Vagina (tissue), 2 donors: ENCODE measurements around the gene TDP2. TPM values are rescaled to one million over a fixed set of nuclear protein-coding genes. Genes with fewer than 3 reads are reported as not detected.

Experiments used
- DNase-seq, 2 donors: peaks; one replicate each; pipeline ENCODE4 v3.0.0-alpha.2; 2017; ENCODE audit errors: extremely low spot score in 2 of 2
- H3K27ac ChIP-seq: fragments of 200-600 bp; sonication (generic); one replicate; pipeline ENCODE4 v1.5.1; 2019
- H3K27me3 ChIP-seq: fragments of 200-600 bp; sonication (generic); one replicate; pipeline ENCODE4 v1.5.1; 2019
- H3K36me3 ChIP-seq, 2 donors: fragments of 200-600 bp; sonication (generic); one replicate each; pipeline ENCODE4 v1.5.1; 2017 to 2019
- H3K4me1 ChIP-seq: fragments of 200-600 bp; sonication (generic); one replicate; pipeline ENCODE4 v1.5.1; 2019
- H3K4me3 ChIP-seq, 2 donors: fragments of 200-600 bp; sonication (generic); 1 replicate in 1 of 2; 2 replicates in 1 of 2; pipeline ENCODE4 v1.5.1; 2016 to 2019
- H3K9me3 ChIP-seq: fragments of 200-600 bp; sonication (generic); one replicate; pipeline ENCODE4 v1.5.1; 2019
- CTCF ChIP-seq, 3 experiments: fragments of 450-650 bp in 2 of 3; fragments of 200-600 bp in 1 of 3; sonication (generic) in 1 of 3; IDR thresholded peaks; one replicate each; pipeline ENCODE4 v1.5.1; 2017 to 2019; ENCODE audit warnings: antibody characterized with exemption in 3 of 3, mild to moderate bottlenecking in 2 of 3, moderate library complexity in 2 of 3
- POLR2A ChIP-seq, 2 donors: fragments of 450-650 bp; IDR thresholded peaks; one replicate each; pipeline ENCODE4 v1.6.1; 2017; ENCODE audit warnings: antibody characterized with exemption in 2 of 2, mild to moderate bottlenecking in 2 of 2, moderate library complexity in 2 of 2
- POLR2AphosphoS5 ChIP-seq, 2 donors: sonication (generic); formaldehyde crosslinking; IDR thresholded peaks; one replicate each; pipeline ENCODE4 v1.9.0; 2017; ENCODE audit warnings: antibody characterized with exemption in 2 of 2, mild to moderate bottlenecking in 2 of 2, low read depth in 1 of 2; ENCODE audit not compliant: insufficient read depth in 1 of 2
- intact Hi-C: fragments of 100-400 bp; cut with DNase I; formaldehyde crosslinking; loops from one replicate; pipeline ENCODE4 v1.15.1; 2023
- total RNA-seq: library from RNA; depleted of rRNA; stranded (reverse); fragments of >200 nt; gene quantifications from one replicate; pipeline ENCODE4 v1.2.3, GENCODE V29; 2016

Gene TDP2
- total RNA-seq, 1 donor from 2014 or later = 28.7 TPM

- no peaks in the 10 kb centered on the region for H3K36me3 ChIP-seq
- no peaks in the 10 kb centered on the region for H3K4me1 ChIP-seq
- no peak for DNase-seq
- intact Hi-C loops = no loop called here
- no peak overlapping the region for H3K4me3 ChIP-seq
- TF ChIP-seq POLR2AphosphoS5 (IDR thresholded peaks at IDR 0.05; ENCODE audit: insufficient read depth in 1 of 2, low read depth in 1 of 2) = no peak
- no peak for TF ChIP-seq POLR2A (IDR thresholded peaks at IDR 0.05)
- TF ChIP-seq CTCF (IDR thresholded peaks at IDR 0.05) = no peak
- H3K27me3 ChIP-seq = no peaks in the 10 kb centered on the region
- H3K9me3 ChIP-seq = no peaks in the 10 kb centered on the region
- no peak overlapping the region for H3K27ac ChIP-seq
These were observed 44.9 kb downstream of the TDP2 start for GRCh38 chr6:24621626-24622289.

GRCh38 chr6:24620637-24621036, 46.1 kb downstream of the TDP2 start:
- DNase-seq = no peak
- no peaks in the 10 kb centered on the region for H3K9me3 ChIP-seq
- H3K4me1 ChIP-seq = no peaks in the 10 kb centered on the region
- TF ChIP-seq POLR2A (IDR thresholded peaks at IDR 0.05) (no peak), CTCF (IDR thresholded peaks at IDR 0.05) (no peak)
- no peak overlapping the region for H3K4me3 ChIP-seq
- H3K36me3 ChIP-seq = no peaks in the 10 kb centered on the region
- H3K27me3 ChIP-seq = no peaks in the 10 kb centered on the region
- no peak overlapping the region for H3K27ac ChIP-seq
- intact Hi-C loops = no loop called here

- Histone ChIP-seq H3K27ac (no peak overlapping the region), H3K9me3 (no peaks in the 10 kb centered on the region), H3K4me1 (no peaks in the 10 kb centered on the region), H3K4me3 (no peak overlapping the region), H3K27me3 (no peaks in the 10 kb centered on the region), H3K36me3 (no peaks in the 10 kb centered on the region)
- no peak for DNase-seq
- TF ChIP-seq POLR2AphosphoS5 (IDR thresholded peaks at IDR 0.05; ENCODE audit: insufficient read depth in 1 of 2, low read depth in 1 of 2) (no peak), CTCF (IDR thresholded peaks at IDR 0.05) (no peak), POLR2A (IDR thresholded peaks at IDR 0.05) (no peak)
- intact Hi-C loops = no loop called here
These were observed 47.0 kb downstream of the TDP2 start for GRCh38 chr6:24619661-24620060.

GRCh38 chr6:24614648-24615047, 52.1 kb downstream of the TDP2 start:
- H3K4me3 ChIP-seq = no peak overlapping the region
- no peaks in the 10 kb centered on the region for H3K27me3 ChIP-seq
- no peaks in the 10 kb centered on the region for H3K4me1 ChIP-seq
- intact Hi-C loops = no loop called here
- H3K27ac ChIP-seq = no peak overlapping the region
- no peaks in the 10 kb centered on the region for H3K36me3 ChIP-seq
- no peak for TF ChIP-seq POLR2A (IDR thresholded peaks at IDR 0.05)
- no peak for TF ChIP-seq CTCF (IDR thresholded peaks at IDR 0.05)
- no peak for TF ChIP-seq POLR2AphosphoS5 (IDR thresholded peaks at IDR 0.05; ENCODE audit: insufficient read depth in 1 of 2, low read depth in 1 of 2)
- DNase-seq = no peak
- no peaks in the 10 kb centered on the region for H3K9me3 ChIP-seq

- TF ChIP-seq CTCF (IDR thresholded peaks at IDR 0.05) (no peak), POLR2AphosphoS5 (IDR thresholded peaks at IDR 0.05; ENCODE audit: insufficient read depth in 1 of 2, low read depth in 1 of 2) (no peak), POLR2A (IDR thresholded peaks at IDR 0.05) (no peak)
- Histone ChIP-seq H3K36me3 (no peaks in the 10 kb centered on the region), H3K9me3 (no peaks in the 10 kb centered on the region), H3K4me3 (no peak overlapping the region), H3K27me3 (no peaks in the 10 kb centered on the region), H3K27ac (no peak overlapping the region), H3K4me1 (no peaks in the 10 kb centered on the region)
- intact Hi-C loops = no loop called here
- DNase-seq = no peak
These were observed 52.7 kb downstream of the TDP2 start for GRCh38 chr6:24614043-24614420.
